OCI-LY7 (cell line): Measurements from ENCODE around the gene GLI3. TPM values are rescaled to one million over a fixed set of nuclear protein-coding genes. Genes with fewer than 3 reads are reported as not detected.

Experiments
- BruUV-seq: library from RNA; stranded (reverse); fragments of 400-500 nt; replicated peaks from 2 replicates; lab custom pipeline; 2021; lab: Mats Ljungman, UMichigan
- CTCF ChIA-PET: fragments of 300-600 bp; sonication (Branson Sonifier 250); formaldehyde crosslinking; loops from one replicate; lab custom pipeline; 2022; ENCODE audit warnings: antibody characterized with exemption; ENCODE audit not compliant: unreplicated experiment; lab: Charles Lee
- POLR2A ChIA-PET: fragments of 300-600 bp; sonication (Branson Sonifier 250); formaldehyde crosslinking; loops from one replicate; lab custom pipeline; 2022; ENCODE audit warnings: antibody characterized with exemption; lab: Charles Lee
- DNase-seq: peaks from one replicate; pipeline ENCODE4 v3.0.0-alpha.2; 2015; ENCODE audit warnings: low spot score
- H2AFZ ChIP-seq: fragments of 200-600 bp; sonication (generic), shearing (Covaris generic); 2 replicates; pipeline ENCODE4 v1.6.1; 2014; ENCODE audit warnings: mild to moderate bottlenecking, antibody characterized with exemption, low read length, moderate library complexity
- H3K27ac ChIP-seq: fragments of 200-600 bp; sonication (generic); 2 replicates; pipeline ENCODE4 v1.5.1; 2014; ENCODE audit warnings: mixed run types, low read depth, mild to moderate bottlenecking, moderate library complexity, low read length, inconsistent platforms; ENCODE audit not compliant: poor library complexity, severe bottlenecking
- H3K36me3 ChIP-seq: fragments of 200-600 bp; sonication (generic); 2 replicates; pipeline ENCODE4 v1.6.1; 2014; ENCODE audit warnings: mild to moderate bottlenecking, antibody characterized with exemption, low read length, moderate library complexity, mixed read lengths; ENCODE audit not compliant: insufficient read depth
- H3K4me1 ChIP-seq: fragments of 200-600 bp; sonication (generic); 2 replicates; pipeline ENCODE4 v1.5.1; 2014; ENCODE audit warnings: mild to moderate bottlenecking, low read length; ENCODE audit not compliant: insufficient read depth, poor library complexity, severe bottlenecking
- H3K4me2 ChIP-seq: fragments of 200-600 bp; sonication (generic); 2 replicates; pipeline ENCODE4 v1.6.1; 2014; ENCODE audit warnings: mild to moderate bottlenecking, low read length
- H3K4me3 ChIP-seq: fragments of 200-600 bp; sonication (generic); 2 replicates; pipeline ENCODE4 v1.5.1; 2014; ENCODE audit warnings: mild to moderate bottlenecking, low read depth, low read length; ENCODE audit not compliant: poor library complexity, severe bottlenecking
- H3K79me2 ChIP-seq: fragments of 200-600 bp; sonication (generic); 2 replicates; pipeline ENCODE4 v1.6.1; 2016; ENCODE audit warnings: low read depth, mild to moderate bottlenecking, low read length, moderate library complexity, mixed read lengths; ENCODE audit not compliant: insufficient read depth
- H3K9me2 ChIP-seq: fragments of 200-600 bp; sonication (generic); 2 replicates; pipeline ENCODE4 v1.6.1; 2016; ENCODE audit warnings: mild to moderate bottlenecking, low read length, mixed read lengths; ENCODE audit not compliant: insufficient read depth
- H3K9me3 ChIP-seq: fragments of 200-600 bp; sonication (generic); 2 replicates; pipeline ENCODE4 v1.6.1; 2014; ENCODE audit warnings: mild to moderate bottlenecking, mixed run types, low read length, mixed read lengths
- H4K20me1 ChIP-seq: fragments of 200-600 bp; sonication (generic); 2 replicates; pipeline ENCODE4 v1.6.1; 2014; ENCODE audit warnings: mild to moderate bottlenecking, antibody characterized with exemption, low read length, moderate library complexity, mixed read lengths; ENCODE audit not compliant: insufficient read depth
- CTCF ChIP-seq: fragments of 200-600 bp; sonication (generic); conservative IDR thresholded peaks from 2 replicates; pipeline ENCODE4 v1.5.1; 2014; ENCODE audit warnings: mild to moderate bottlenecking, antibody characterized with exemption, low read length, moderate library complexity, mixed read lengths
- EZH2phosphoT487 ChIP-seq: fragments of 200-600 bp; sonication (generic); IDR thresholded peaks from 2 replicates; pipeline ENCODE4 v1.6.1; 2018; ENCODE audit warnings: low read depth, borderline replicate concordance, mild to moderate bottlenecking, mixed run types, antibody characterized with exemption, low read length, moderate library complexity, mixed read lengths
- intact Hi-C: fragments of 100-400 bp; cut with micrococcal nuclease; formaldehyde crosslinking; loops from one replicate; pipeline ENCODE4 v1.10.0; 2022; ENCODE audit not compliant: unreplicated experiment
- total RNA-seq, 2 experiments: library from RNA; depleted of rRNA in 1 of 2; stranded (reverse); fragments of >200 nt in 1 of 2; shearing (Covaris generic) in 1 of 2; gene quantifications; 2 replicates each; pipeline ENCODE4 v1.2.3, GENCODE V29; 2014 to 2022

GLI3 gene
- total RNA-seq, 2 experiments from 2014 or later: not detected

DNA sequence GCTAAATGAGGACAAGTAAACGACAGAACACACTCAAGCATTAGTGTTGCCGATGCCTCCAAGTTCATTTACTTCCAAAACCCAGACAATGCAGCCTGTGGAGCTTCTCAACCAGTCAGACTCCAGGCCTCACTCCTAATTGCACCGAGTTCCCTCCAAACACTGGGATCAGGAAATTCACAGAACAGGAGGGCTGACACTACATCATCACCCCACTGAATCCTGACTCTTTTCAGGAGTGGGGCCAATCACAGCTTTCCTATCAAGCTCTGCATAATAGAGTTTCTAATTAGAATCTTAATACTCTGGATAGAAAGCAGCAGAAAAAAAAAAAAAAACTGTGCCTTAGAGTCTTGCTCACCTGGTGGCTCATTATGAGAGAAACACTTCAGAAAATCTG is 103.7 kb downstream of the GLI3 start:
- Histone ChIP-seq H3K79me2 (no peaks in the 10 kb centered on the region), H3K36me3 (no peaks in the 10 kb centered on the region), H3K9me2 (no peaks in the 10 kb centered on the region), H3K9me3 (no peaks in the 10 kb centered on the region), H2AFZ (no peak overlapping the region), H3K27ac (no peak overlapping the region), H4K20me1 (no peaks in the 10 kb centered on the region), H3K4me3 (no peak overlapping the region), H3K4me2 (no peak overlapping the region), H3K4me1 (no peaks in the 10 kb centered on the region)
- CTCF ChIA-PET: no interaction called here
- no peak for DNase-seq
- intact Hi-C loops: no loop called here
- TF ChIP-seq CTCF (no peak), EZH2phosphoT487 (no peak)
- no TSS peak for BruUV-seq
- POLR2A ChIA-PET: interaction anchor here (0.6 to 0.7 kb wide), 2 partner anchors 237 to 747 kb away, joined by 3 read pairs; no protein-coding TSS in a partner anchor

GRCh38 chr7:42128703-42129102 is 108.3 kb downstream of the GLI3 start:
- ChIA-PET POLR2A (interaction anchor here (0.8 kb wide), 1 partner anchor 12 kb away, joined by 5 read pairs; no protein-coding TSS in a partner anchor), CTCF (no interaction called here)
- H3K27ac ChIP-seq: no peak overlapping the region
- no peaks in the 10 kb centered on the region for H3K9me3 ChIP-seq
- peak; percentile 41 for DNase-seq
- H3K79me2 ChIP-seq: no peaks in the 10 kb centered on the region
- no TSS peak for BruUV-seq
- H3K4me2 ChIP-seq: no peak overlapping the region
- no peaks in the 10 kb centered on the region for H4K20me1 ChIP-seq
- no peaks in the 10 kb centered on the region for H3K36me3 ChIP-seq
- no peak overlapping the region for H3K4me3 ChIP-seq
- H3K9me2 ChIP-seq: no peaks in the 10 kb centered on the region
- no peaks in the 10 kb centered on the region for H3K4me1 ChIP-seq
- TF ChIP-seq CTCF (peak; percentile 64), EZH2phosphoT487 (no peak)
- H2AFZ ChIP-seq: no peak overlapping the region
- intact Hi-C loops: no loop called here

- no peak for DNase-seq
- H4K20me1 ChIP-seq: no peaks in the 10 kb centered on the region
- H3K9me3 ChIP-seq: no peaks in the 10 kb centered on the region
- H3K9me2 ChIP-seq: no peaks in the 10 kb centered on the region
- no peaks in the 10 kb centered on the region for H3K4me1 ChIP-seq
- no peak overlapping the region for H3K4me2 ChIP-seq
- intact Hi-C loops: no loop called here
- no peaks in the 10 kb centered on the region for H3K36me3 ChIP-seq
- POLR2A ChIA-PET: no interaction called here
- CTCF ChIA-PET: no interaction called here
- H3K27ac ChIP-seq: no peak overlapping the region
- H2AFZ ChIP-seq: no peak overlapping the region
- no peak overlapping the region for H3K4me3 ChIP-seq
- BruUV-seq: no TSS peak
- H3K79me2 ChIP-seq: no peaks in the 10 kb centered on the region
- TF ChIP-seq EZH2phosphoT487 (no peak), CTCF (no peak)
Observed at GRCh38 chr7:42127232-42127622, 109.8 kb downstream of the GLI3 start.
